ENCODE results near the gene COL23A1.

COL23A1 gene

GRCh38 chr5:178441486-178442270 is 148.5 kb downstream of the COL23A1 start:
- H3K27me3 Mint-ChIP-seq, result peaks cover 5% of the 10 kb centered on the region
- no peak overlapping the region for H3K27ac Mint-ChIP-seq
- no peaks in the 10 kb centered on the region for H3K36me3 Mint-ChIP-seq
- no peaks in the 10 kb centered on the region for H3K9me3 Mint-ChIP-seq
- no peak overlapping the region for H3K4me3 Mint-ChIP-seq
- no peaks in the 10 kb centered on the region for H3K4me1 Mint-ChIP-seq

GRCh38 chr5:178440181-178440580 is 150.0 kb downstream of the COL23A1 start:
- no peak overlapping the region for H3K4me3 Mint-ChIP-seq
- no peaks in the 10 kb centered on the region for H3K4me1 Mint-ChIP-seq
- no peaks in the 10 kb centered on the region for H3K9me3 Mint-ChIP-seq
- peaks cover 1% of the 10 kb centered on the region for H3K27me3 Mint-ChIP-seq
- no peak overlapping the region for H3K27ac Mint-ChIP-seq
- H3K36me3 Mint-ChIP-seq, result no peaks in the 10 kb centered on the region

DNA sequence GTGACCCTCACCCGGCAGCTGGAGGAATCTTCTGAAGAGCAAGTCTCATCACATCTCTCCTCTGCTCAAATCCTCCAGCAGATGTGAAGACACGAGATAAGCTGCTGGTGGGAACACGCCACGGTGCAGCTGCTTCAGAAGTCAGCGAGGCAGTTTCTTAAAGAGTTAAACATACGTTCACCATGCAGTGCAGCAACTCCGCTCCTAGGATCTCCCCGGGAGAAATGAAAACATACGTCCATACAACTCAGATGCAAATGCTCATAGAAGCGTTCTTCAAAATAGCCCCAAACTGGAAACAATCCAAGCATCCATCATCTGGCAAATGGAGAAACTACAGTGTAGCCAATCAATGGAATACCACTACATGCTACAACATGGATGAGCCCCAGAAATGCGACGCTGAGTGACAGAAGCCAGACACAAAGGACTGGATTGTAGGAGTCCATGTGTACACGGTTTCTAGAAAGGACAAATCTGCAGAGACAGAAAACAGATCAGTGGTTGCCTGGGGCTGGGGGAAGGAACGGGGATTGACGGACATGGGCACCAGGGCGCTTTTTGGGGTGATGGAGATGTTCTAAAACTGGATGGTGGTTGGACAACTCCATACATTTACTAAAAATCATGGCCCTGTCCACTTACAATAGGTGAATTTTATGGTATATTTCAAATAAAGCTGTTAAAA is 150.6 kb downstream of the COL23A1 start:
- peaks cover 1% of the 10 kb centered on the region for H3K27me3 Mint-ChIP-seq
- H3K36me3 Mint-ChIP-seq, result no peaks in the 10 kb centered on the region
- no peak overlapping the region for H3K27ac Mint-ChIP-seq
- no peaks in the 10 kb centered on the region for H3K9me3 Mint-ChIP-seq
- no peaks in the 10 kb centered on the region for H3K4me1 Mint-ChIP-seq
- H3K4me3 Mint-ChIP-seq, result no peak overlapping the region

DNA sequence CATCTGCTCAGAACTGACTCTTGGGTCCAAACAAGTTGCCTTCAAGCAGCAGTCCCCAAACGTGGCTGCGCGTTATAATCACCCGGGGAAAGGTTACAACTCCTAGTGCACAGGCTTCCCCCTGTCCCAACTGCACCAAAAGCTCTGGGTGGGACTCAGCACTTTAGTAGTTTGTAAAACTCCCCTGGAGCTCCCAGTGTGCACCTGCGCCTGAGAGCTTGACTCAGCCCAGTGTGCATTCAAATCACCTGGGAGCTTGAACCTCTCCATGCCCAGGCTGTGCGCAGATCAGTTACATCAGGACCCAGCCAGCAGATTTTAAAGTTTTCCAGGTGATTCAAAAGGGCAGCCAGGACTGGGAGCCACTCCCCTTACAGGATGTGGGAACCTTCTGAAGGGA is 151.4 kb downstream of the COL23A1 start:
- Mint-ChIP-seq H3K27ac (no peak overlapping the region), H3K4me3 (no peak overlapping the region), H3K36me3 (no peaks in the 10 kb centered on the region), H3K4me1 (no peaks in the 10 kb centered on the region), H3K9me3 (no peaks in the 10 kb centered on the region), H3K27me3 (peaks cover 1% of the 10 kb centered on the region)

- Mint-ChIP-seq H3K36me3 (no peaks in the 10 kb centered on the region), H3K4me3 (no peak overlapping the region), H3K27ac (no peak overlapping the region)
These were observed 152.7 kb downstream of the COL23A1 start for GRCh38 chr5:178437386-178438075.

DNA sequence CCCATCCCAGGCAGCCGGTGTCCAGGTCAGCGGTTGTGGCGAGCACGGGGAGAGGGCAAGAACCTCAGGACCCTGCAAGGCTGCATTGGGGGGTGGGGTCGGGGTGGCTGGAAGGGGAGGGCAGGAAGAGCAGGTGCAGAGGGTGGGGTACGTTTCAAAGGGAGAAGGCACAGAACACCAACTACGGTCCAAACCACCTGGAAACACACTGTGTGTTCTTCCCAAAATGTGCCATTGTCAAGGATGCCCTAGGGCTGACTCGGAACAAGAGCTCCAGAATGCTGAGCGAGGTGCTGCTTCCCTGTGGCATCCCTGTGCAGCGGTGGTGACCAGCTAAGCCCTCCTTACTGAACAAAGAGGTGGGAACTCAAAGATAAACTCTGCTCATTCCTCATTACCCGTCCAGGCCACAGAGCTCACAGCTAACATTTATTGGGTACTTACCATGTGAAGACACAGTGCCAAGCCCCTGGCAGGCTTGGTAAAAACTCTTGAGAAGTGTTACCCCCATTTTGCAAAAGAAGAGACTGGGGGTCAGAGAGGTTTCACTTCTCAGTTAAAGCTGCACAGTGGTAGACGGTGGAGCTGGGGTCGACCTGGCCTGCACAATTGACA is 153.8 kb downstream of the COL23A1 start:
- Mint-ChIP-seq H3K27me3 (peaks cover 1% of the 10 kb centered on the region), H3K36me3 (no peaks in the 10 kb centered on the region), H3K4me1 (no peaks in the 10 kb centered on the region), H3K27ac (no peak overlapping the region), H3K4me3 (no peak overlapping the region), H3K9me3 (no peaks in the 10 kb centered on the region)

More at GRCh38 chr5:178437386-178438075, 152.7 kb downstream of the COL23A1 start:
- Mint-ChIP-seq H3K9me3 (no peaks in the 10 kb centered on the region), H3K4me1 (no peaks in the 10 kb centered on the region), H3K27me3 (peaks cover 1% of the 10 kb centered on the region)

DNA sequence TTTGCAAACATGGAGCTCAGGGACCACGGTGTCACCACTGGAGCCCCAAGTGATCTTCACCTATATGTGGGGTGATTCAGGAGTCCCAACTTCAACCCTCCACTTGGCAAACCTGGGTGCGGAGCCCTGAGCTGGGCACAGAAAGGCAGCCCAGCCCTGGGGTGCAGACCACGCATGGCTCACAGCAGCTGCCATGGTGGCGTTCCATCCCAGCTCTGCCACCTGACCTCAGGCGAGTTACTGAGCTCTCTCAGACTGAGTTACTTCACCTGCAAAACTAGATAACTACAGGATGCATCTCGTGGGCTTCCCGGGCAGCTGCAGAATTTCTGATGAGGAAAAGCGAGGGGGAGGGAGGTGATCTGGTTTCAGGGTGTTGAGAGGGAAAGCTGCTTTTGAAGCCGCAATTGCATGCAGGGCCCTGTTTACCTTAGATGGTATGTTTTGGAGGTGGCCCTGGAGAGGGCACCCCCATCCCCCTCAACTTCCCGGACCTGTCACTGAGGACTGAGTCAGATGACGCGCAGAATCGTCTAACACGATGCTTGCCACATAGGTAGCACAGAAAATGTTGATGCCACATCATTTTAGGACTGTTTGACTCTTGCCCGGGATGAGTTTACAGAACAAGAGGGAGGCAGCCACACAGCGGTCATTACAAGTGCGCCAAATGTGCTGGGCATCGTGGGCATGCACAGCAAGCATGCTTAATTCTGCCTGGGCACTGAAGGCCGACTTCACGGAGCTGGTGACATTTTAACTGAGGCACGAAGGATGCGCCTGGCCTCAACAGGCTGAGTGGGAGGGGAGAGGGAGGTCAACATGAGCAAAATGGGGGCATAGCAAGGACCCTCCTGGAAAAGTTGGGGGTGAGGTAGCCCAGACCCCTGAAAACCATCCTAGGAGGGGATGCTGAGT is 154.6 kb downstream of the COL23A1 start:
- Mint-ChIP-seq H3K27me3 (peaks cover 1% of the 10 kb centered on the region), H3K27ac (no peak overlapping the region), H3K9me3 (no peaks in the 10 kb centered on the region), H3K4me3 (no peak overlapping the region), H3K36me3 (no peaks in the 10 kb centered on the region), H3K4me1 (no peaks in the 10 kb centered on the region)

DNA sequence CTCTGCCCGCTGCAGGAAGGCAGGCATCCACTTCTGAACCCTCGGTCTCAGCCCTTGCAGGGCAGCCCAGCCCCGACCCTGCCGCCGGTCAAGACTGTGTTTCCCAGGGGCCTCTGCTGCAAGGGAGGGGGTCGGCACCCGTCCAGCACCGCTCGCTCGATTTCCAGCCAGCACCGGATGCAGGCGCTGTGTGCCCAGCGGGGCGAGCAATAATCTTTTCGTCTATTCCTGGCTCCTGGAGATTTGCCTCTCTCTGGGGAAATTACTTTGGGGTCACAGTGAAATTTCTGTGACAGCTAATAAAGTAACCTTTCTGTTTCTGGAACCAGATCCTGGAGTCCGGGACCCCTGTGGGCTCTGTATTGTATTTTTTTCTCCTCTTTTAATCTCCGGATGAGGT is 155.3 kb downstream of the COL23A1 start:
- no peaks in the 10 kb centered on the region for H3K36me3 Mint-ChIP-seq
- H3K9me3 Mint-ChIP-seq, result no peaks in the 10 kb centered on the region
- no peak overlapping the region for H3K4me3 Mint-ChIP-seq
- H3K27me3 Mint-ChIP-seq, result no peaks in the 10 kb centered on the region
- H3K4me1 Mint-ChIP-seq, result no peaks in the 10 kb centered on the region
- no peak overlapping the region for H3K27ac Mint-ChIP-seq

DNA sequence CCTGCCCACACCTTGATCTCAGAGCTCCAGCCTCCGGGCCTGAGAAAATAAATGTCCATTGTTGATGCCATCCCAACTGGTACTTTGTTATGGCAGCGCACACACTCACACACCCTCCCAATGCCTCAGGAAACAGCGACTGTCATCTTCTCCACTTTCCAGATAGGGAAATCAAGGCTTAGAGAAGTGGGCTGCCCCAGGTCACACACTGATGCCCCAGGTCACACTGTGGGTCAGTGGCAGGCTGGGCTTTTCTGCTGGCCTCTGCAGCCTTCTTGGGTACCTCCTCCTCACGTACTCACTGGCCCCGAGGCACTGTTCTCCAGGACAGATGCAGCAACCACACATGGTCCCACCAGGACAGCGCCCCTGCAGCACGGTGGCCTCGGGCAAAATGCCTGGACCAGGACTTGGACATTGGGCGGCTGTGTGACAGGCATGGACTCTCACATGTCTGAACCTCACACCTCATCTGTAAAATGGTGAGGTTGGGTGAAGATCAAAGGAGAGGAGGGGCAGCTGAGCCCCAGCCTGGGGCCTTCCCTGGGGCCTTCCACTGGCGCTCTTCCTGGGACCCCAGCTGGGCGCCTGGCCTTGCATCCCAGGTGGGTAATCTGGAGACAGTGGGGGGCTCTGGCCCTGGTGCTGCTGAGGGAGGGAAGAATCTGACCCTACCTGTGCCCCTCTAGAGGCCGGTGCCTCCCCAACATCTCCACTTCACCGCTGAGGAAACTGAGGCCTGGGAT is 156.0 kb downstream of the COL23A1 start:
- Mint-ChIP-seq H3K36me3 (no peaks in the 10 kb centered on the region), H3K4me1 (no peaks in the 10 kb centered on the region)

GRCh38 chr5:178433273-178433775 is 156.9 kb downstream of the COL23A1 start:
- no peak overlapping the region for H3K27ac Mint-ChIP-seq
- H3K9me3 Mint-ChIP-seq, result no peaks in the 10 kb centered on the region
- no peak overlapping the region for H3K4me3 Mint-ChIP-seq
- no peaks in the 10 kb centered on the region for H3K36me3 Mint-ChIP-seq
- H3K27me3 Mint-ChIP-seq, result no peaks in the 10 kb centered on the region
- H3K4me1 Mint-ChIP-seq, result no peaks in the 10 kb centered on the region

More for the DNA sequence above, 156.0 kb downstream of the COL23A1 start:
- no peak overlapping the region for H3K4me3 Mint-ChIP-seq
- no peaks in the 10 kb centered on the region for H3K9me3 Mint-ChIP-seq
- H3K27me3 Mint-ChIP-seq, result no peaks in the 10 kb centered on the region
- no peak overlapping the region for H3K27ac Mint-ChIP-seq

DNA sequence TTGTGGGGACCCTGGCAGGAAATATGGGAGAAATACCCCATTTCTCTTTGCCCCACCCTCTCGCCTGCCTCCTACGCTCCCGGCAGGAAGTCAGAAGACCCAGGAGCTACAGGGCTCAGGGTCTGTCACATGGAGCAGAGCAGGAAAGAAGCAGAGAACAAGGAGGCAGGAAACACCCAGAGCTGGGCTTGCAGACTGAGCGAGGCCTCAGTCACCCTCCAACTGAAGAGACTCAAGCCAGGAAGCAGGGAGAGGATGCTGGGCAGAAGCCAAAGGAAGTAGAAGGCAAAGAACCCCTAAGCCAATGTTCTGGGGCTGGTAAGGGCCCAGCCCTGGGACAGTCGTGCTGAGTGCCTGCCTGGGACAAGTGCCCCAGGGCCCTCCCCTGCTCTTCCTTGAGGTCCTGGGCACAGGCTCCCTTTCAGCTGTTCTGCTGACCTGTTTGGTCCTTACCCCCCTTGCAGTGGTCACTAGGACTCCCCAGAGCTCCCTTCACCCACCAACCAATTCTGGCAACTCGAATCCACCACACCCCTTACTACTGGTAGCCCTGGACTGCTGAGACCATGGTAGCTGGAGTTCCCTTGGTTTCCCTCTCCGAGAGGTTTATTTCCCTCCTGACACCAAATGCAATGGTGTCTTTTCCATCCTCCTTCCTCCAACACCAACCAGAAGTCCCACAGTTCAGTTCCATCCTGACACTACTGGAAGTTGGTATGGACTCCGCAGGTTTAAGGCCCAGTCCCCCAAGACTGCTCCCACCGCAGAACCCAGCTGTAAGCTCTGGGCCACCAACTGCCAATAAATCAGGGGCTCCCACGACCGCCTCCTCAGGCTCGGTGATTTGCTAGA is 157.5 kb downstream of the COL23A1 start:
- H3K27ac Mint-ChIP-seq, result no peak overlapping the region
- no peaks in the 10 kb centered on the region for H3K27me3 Mint-ChIP-seq
- no peak overlapping the region for H3K4me3 Mint-ChIP-seq
- H3K9me3 Mint-ChIP-seq, result no peaks in the 10 kb centered on the region
- H3K36me3 Mint-ChIP-seq, result no peaks in the 10 kb centered on the region
- no peaks in the 10 kb centered on the region for H3K4me1 Mint-ChIP-seq

GRCh38 chr5:178431782-178432165 is 158.4 kb downstream of the COL23A1 start:
- Mint-ChIP-seq H3K27me3 (no peaks in the 10 kb centered on the region), H3K4me3 (no peak overlapping the region), H3K9me3 (no peaks in the 10 kb centered on the region), H3K27ac (no peak overlapping the region), H3K36me3 (no peaks in the 10 kb centered on the region), H3K4me1 (no peaks in the 10 kb centered on the region)

DNA sequence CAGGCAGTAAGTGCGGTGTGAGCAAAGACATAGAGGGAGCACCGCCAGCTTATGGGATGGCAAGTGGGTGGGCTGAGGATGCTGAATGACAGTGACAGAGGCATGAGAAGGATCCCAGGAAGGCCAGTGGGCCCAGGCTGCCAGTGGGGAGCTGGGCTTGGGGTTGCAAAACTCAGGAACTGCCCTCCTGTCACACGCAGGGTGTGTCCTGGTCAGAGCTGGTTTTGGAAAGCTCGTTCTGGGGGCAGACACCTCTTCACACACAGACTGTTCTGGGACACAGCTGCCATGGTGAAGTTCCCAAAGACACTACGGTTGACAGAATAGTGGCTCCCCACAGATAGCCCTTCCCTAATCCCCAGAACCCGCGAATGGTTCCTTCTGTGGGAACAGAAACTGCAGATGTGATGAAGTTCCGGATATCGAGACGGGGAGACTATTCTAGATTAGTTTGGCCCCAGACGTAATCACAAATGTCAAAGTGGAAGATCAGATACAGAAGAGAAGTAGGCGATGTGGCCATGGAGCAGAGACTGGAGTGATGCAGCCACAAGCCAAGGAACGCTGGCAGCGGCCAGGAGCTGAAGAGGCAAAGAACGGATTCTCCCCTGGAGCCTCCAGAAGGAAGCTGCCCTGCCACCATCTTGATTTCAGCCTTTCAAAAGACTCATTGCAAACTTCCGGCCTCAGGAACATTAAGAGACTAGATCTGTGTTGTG is 159.0 kb downstream of the COL23A1 start:
- Mint-ChIP-seq H3K4me1 (no peaks in the 10 kb centered on the region), H3K36me3 (no peaks in the 10 kb centered on the region), H3K9me3 (no peaks in the 10 kb centered on the region), H3K4me3 (no peak overlapping the region), H3K27me3 (no peaks in the 10 kb centered on the region), H3K27ac (no peak overlapping the region)
